Epithelial cell of proximal tubule (primary cell): ENCODE measurements around the gene FBXW11. TPM values are rescaled to one million over a fixed set of nuclear protein-coding genes. Genes with fewer than 3 reads are reported as not detected.

Experiments used
- DNase-seq: peaks from one replicate; pipeline ENCODE4 v3.0.0-alpha.2; 2011; ENCODE audit warnings: low read depth
- H3K4me3 ChIP-seq: 2 replicates; pipeline ENCODE4 v1.5.1; 2011; ENCODE audit warnings: low read depth, mild to moderate bottlenecking, low read length
- total RNA-seq: library from RNA; depleted of rRNA; stranded (reverse); fragments of >200 nt; gene quantifications from 2 replicates; pipeline ENCODE4 v1.2.3, GENCODE V29; 2015
- TF ChIP-seq, protein P1 (sequence below): conservative IDR thresholded peaks from 2 replicates; pipeline ENCODE4 v1.5.1; 2012; ENCODE audit warnings: low read depth, mild to moderate bottlenecking, low read length

FBXW11 gene
- total RNA-seq, 1 donor from 2014 or later: 42.8 TPM

DNA sequence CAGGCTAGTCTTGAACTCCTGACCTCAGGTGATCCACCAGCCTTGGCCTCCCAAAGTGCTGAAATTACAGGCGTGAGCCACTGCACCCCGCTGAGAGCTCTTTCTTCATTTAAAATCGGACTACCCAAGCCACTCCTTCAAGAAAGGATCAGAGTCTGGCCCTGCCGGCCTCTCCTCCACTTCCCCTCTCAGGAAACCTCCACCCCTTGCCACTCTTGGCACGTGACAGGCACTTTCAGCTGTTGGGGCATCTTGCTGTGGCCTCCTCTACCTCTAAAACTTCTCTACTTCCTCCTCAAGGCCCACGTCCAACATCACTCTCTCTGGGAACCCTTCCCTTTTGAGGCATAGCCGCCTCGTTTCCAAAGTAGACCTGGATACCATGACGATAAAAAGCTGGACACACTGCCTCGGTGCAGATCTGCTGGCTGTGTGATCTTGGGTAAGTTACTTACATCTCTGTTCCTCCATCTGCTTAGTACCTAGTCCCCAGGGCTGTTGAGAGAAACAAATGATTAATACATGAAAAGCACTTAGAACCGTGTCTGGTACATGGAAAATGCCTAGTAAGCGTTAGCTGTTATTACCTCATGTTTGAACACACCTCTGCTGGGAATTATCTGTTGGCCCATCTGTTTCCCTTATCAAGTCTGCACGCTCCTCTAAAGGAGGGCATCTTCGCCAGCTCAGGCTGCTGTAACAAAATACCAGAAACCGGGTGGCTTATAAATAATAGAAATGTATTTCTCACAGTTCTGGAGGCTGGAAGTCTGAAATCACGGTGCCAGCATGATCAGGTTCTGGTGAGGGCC lies 165.5 kb downstream of the FBXW11 start:
- no peak overlapping the region for H3K4me3 ChIP-seq
- no peak for DNase-seq
- TF ChIP-seq, protein P1, sequence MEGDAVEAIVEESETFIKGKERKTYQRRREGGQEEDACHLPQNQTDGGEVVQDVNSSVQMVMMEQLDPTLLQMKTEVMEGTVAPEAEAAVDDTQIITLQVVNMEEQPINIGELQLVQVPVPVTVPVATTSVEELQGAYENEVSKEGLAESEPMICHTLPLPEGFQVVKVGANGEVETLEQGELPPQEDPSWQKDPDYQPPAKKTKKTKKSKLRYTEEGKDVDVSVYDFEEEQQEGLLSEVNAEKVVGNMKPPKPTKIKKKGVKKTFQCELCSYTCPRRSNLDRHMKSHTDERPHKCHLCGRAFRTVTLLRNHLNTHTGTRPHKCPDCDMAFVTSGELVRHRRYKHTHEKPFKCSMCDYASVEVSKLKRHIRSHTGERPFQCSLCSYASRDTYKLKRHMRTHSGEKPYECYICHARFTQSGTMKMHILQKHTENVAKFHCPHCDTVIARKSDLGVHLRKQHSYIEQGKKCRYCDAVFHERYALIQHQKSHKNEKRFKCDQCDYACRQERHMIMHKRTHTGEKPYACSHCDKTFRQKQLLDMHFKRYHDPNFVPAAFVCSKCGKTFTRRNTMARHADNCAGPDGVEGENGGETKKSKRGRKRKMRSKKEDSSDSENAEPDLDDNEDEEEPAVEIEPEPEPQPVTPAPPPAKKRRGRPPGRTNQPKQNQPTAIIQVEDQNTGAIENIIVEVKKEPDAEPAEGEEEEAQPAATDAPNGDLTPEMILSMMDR: no peak

GRCh38 chr5:171840066-171840465 lies 166.4 kb downstream of the FBXW11 start:
- H3K4me3 ChIP-seq: no peak overlapping the region
- no peak for DNase-seq
- TF ChIP-seq, protein P1: no peak

DNA sequence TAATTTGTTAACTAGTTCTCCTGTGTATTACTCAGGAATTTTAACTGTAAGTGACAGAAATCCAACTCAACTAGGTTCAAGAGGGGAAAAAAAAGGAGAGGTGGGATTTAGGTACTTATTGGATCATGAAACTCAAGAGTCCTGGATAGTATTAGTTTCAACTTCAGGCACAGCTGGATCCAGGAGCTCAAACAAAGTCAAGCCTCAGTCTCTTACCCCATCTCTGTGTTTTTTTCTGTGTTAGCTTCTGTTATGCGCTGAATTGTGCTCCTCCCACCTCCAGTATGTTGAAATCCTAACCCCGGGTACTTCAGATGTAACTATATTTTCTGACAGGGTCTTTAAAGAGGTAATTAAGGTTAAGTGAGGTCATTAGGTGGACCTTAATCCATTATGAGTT lies 167.3 kb downstream of the FBXW11 start:
- no peak for DNase-seq
- H3K4me3 ChIP-seq: no peak overlapping the region

GRCh38 chr5:171838066-171838465 lies 168.4 kb downstream of the FBXW11 start:
- TF ChIP-seq, protein P1: no peak
- DNase-seq: no peak
- H3K4me3 ChIP-seq: no peak overlapping the region

More for the DNA sequence above, 167.3 kb downstream of the FBXW11 start:
- TF ChIP-seq, protein P1: no peak

DNA sequence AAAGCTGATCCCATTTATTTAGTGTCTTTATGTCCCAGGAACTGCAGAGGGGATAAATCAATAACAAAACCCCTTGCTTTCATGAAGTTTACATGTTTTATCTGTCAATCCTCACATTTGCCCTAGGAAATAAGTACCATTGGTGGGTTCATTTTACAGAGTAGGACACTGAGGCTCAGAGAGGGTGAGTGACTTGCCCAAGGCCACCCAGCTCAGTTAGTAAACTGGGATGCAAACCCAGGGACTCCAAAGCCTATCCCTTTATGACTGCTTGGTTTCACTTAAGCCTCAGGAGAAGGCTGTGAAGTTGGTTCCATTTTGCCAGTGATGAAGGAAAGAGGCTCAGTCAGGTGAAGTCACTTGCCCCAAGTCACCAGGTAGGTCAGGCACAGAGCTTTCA lies 168.9 kb downstream of the FBXW11 start:
- TF ChIP-seq, protein P1: no peak
- H3K4me3 ChIP-seq: no peak overlapping the region

GRCh38 chr5:171835066-171835465 lies 171.4 kb downstream of the FBXW11 start:
- no peak for DNase-seq
- no peak overlapping the region for H3K4me3 ChIP-seq
- TF ChIP-seq, protein P1: no peak

More for the DNA sequence above, 168.9 kb downstream of the FBXW11 start:
- no peak for DNase-seq

GRCh38 chr5:171834461-171834860 lies 172.0 kb downstream of the FBXW11 start:
- TF ChIP-seq, protein P1: no peak
- no peak for DNase-seq
- no peak overlapping the region for H3K4me3 ChIP-seq
